SK-N-SH (cell line): ENCODE measurements around the gene OR10P1. TPM values are rescaled to one million over a fixed set of nuclear protein-coding genes. Genes with fewer than 3 reads are reported as not detected.

Source experiments
- CTCF ChIA-PET: fragments of 300-600, 350-600 bp; formaldehyde crosslinking; extraction: SDS; loops from one replicate; lab custom pipeline; 2021; lab: Yijun Ruan, JAX
- POLR2A ChIA-PET: fragments of 350-600 bp; sonication (Branson Sonifier 250); formaldehyde crosslinking; extraction: SDS; loops from one replicate; lab custom pipeline; 2020; ENCODE audit warnings: antibody characterized with exemption, inconsistent platforms; lab: Yijun Ruan, JAX
- DNase-seq: peaks from one replicate; pipeline ENCODE4 v3.0.0; 2012
- H2AFZ ChIP-seq: fragments of 200-600 bp; sonication (generic); 2 replicates; pipeline ENCODE4 v1.8.1; 2016; ENCODE audit warnings: antibody characterized with exemption, mild to moderate bottlenecking, low read depth
- H3F3A ChIP-seq: fragments of 200-600 bp; sonication (generic); replicated peaks from 2 replicates; pipeline ENCODE3; 2016; ENCODE audit warnings: antibody characterized with exemption, mild to moderate bottlenecking; ENCODE audit not compliant: insufficient read depth
- H3K27ac ChIP-seq, 2 experiments: fragments of 200-500 bp in 1 of 2; fragments of 200-600 bp in 1 of 2; sonication (Bioruptor generic) in 1 of 2; sonication (generic), shearing (Covaris generic) in 1 of 2; 2 replicates each; pipeline versions ENCODE4 v1.5.1 to v1.6.1; 2014 to 2016; ENCODE audit warnings: low read depth in 2 of 2, inconsistent platforms in 1 of 2, low read length in 1 of 2, mild to moderate bottlenecking in 1 of 2, mixed read lengths in 1 of 2
- H3K27me3 ChIP-seq: fragments of 200-600 bp; sonication (generic), shearing (Covaris generic); 2 replicates; pipeline ENCODE4 v1.6.1; 2016; ENCODE audit warnings: mixed run types; ENCODE audit not compliant: insufficient read depth
- H3K36me3 ChIP-seq, 2 experiments: fragments of 200-500 bp in 1 of 2; fragments of 200-600 bp in 1 of 2; sonication (Bioruptor generic) in 1 of 2; sonication (generic) in 1 of 2; replicated peaks in 1 of 2; 2 replicates each; pipeline versions ENCODE3 to v1.5.1; 2014 to 2016; ENCODE audit warnings: low read length in 1 of 2, mild to moderate bottlenecking in 1 of 2; ENCODE audit not compliant: insufficient read depth in 2 of 2, control insufficient read depth in 1 of 2
- H3K4me1 ChIP-seq, 2 experiments: fragments of 200-500 bp in 1 of 2; fragments of 200-600 bp in 1 of 2; sonication (Bioruptor generic) in 1 of 2; sonication (generic), shearing (Covaris generic) in 1 of 2; 2 replicates each; pipeline versions ENCODE4 v1.5.1 to v1.6.1; 2014 to 2016; ENCODE audit warnings: low read depth in 1 of 2, low read length in 1 of 2, mixed run types in 1 of 2; ENCODE audit not compliant: insufficient read depth in 2 of 2, control insufficient read depth in 1 of 2
- H3K4me2 ChIP-seq: fragments of 200-600 bp; sonication (generic), shearing (Covaris generic); 2 replicates; pipeline ENCODE4 v1.6.1; 2017; ENCODE audit warnings: mixed run types
- H3K4me3 ChIP-seq, 2 experiments: fragments of 200-500 bp in 1 of 2; fragments of 200-600 bp in 1 of 2; sonication (Bioruptor generic) in 1 of 2; sonication (generic), shearing (Covaris generic) in 1 of 2; 2 replicates each; pipeline versions ENCODE4 v1.5.1 to v1.8.1; 2014 to 2016; ENCODE audit warnings: low read depth in 2 of 2, inconsistent platforms in 1 of 2, low read length in 1 of 2, mild to moderate bottlenecking in 1 of 2, mixed read lengths in 1 of 2, moderate library complexity in 1 of 2
- H3K79me2 ChIP-seq: fragments of 200-600 bp; sonication (generic); 2 replicates; pipeline ENCODE4 v1.8.1; 2017; ENCODE audit warnings: mild to moderate bottlenecking; ENCODE audit not compliant: insufficient read depth
- H3K9ac ChIP-seq: fragments of 200-600 bp; sonication (generic); 2 replicates; pipeline ENCODE4 v1.6.1; 2017; ENCODE audit warnings: mixed run types
- H3K9me2 ChIP-seq: fragments of 200-600 bp; sonication (generic); 2 replicates; pipeline ENCODE4 v1.6.1; 2017; ENCODE audit warnings: mixed run types
- H3K9me3 ChIP-seq: fragments of 200-600 bp; sonication (generic); 2 replicates; pipeline ENCODE4 v1.6.1; 2017; ENCODE audit warnings: mixed run types, mild to moderate bottlenecking, moderate library complexity
- H4K20me1 ChIP-seq: fragments of 200-600 bp; sonication (generic); 2 replicates; pipeline ENCODE4 v1.6.1; 2017; ENCODE audit warnings: mild to moderate bottlenecking, mixed run types; ENCODE audit not compliant: insufficient read depth
- CHD2 ChIP-seq: fragments of 150-350 bp; IDR thresholded peaks from 2 replicates; pipeline ENCODE4 v1.6.1; 2018; ENCODE audit warnings: low read length; ENCODE audit not compliant: partially characterized antibody
- EP300 ChIP-seq, 2 experiments: IDR thresholded peaks; 2 replicates each; pipeline versions ENCODE4 v1.4.0 to v1.6.1; 2012; ENCODE audit warnings: borderline replicate concordance in 1 of 2, low read depth in 1 of 2, low read length in 1 of 2
- EZH2phosphoT487 ChIP-seq: fragments of 200-600 bp; sonication (generic); IDR thresholded peaks from 2 replicates; pipeline ENCODE4 v1.6.1; 2017; ENCODE audit warnings: low read depth, mixed run types, mild to moderate bottlenecking, antibody characterized with exemption, moderate library complexity, borderline replicate concordance
- GABPA ChIP-seq: IDR thresholded peaks from 2 replicates; pipeline ENCODE4 v1.4.0; 2012; ENCODE audit warnings: low read depth, mild to moderate bottlenecking
- MXI1 ChIP-seq: IDR thresholded peaks from 2 replicates; pipeline ENCODE4 v1.6.1; 2012; ENCODE audit warnings: mild to moderate bottlenecking, low read depth, low read length, improper control_type of control experiment
- NFIC ChIP-seq: IDR thresholded peaks from 2 replicates; pipeline ENCODE4 v1.4.0; 2012; ENCODE audit warnings: borderline replicate concordance
- RAD21 ChIP-seq: IDR thresholded peaks from 2 replicates; pipeline ENCODE4 v1.6.1; 2012; ENCODE audit warnings: mild to moderate bottlenecking, low read length
- RCOR1 ChIP-seq: fragments of 150-350 bp; IDR thresholded peaks from 2 replicates; pipeline ENCODE4 v1.6.1; 2017; ENCODE audit warnings: antibody characterized with exemption, low read length
- RFX5 ChIP-seq: IDR thresholded peaks from 2 replicates; pipeline ENCODE4 v1.6.1; 2012; ENCODE audit warnings: mild to moderate bottlenecking, improper control_type of control experiment, low read length
- RXRA ChIP-seq: IDR thresholded peaks from 2 replicates; pipeline ENCODE4 v1.4.0; 2012; ENCODE audit warnings: low read depth, mild to moderate bottlenecking, borderline replicate concordance
- SMC3 ChIP-seq: IDR thresholded peaks from 2 replicates; pipeline ENCODE4 v1.6.1; 2012; ENCODE audit warnings: low read depth, low read length, improper control_type of control experiment
- TAF1 ChIP-seq: IDR thresholded peaks from 2 replicates; pipeline ENCODE4 v1.6.1; 2012; ENCODE audit warnings: low read depth, mild to moderate bottlenecking, low read length, moderate library complexity, borderline replicate concordance
- TEAD4 ChIP-seq: IDR thresholded peaks from 2 replicates; pipeline ENCODE4 v1.4.0; 2012; ENCODE audit warnings: mild to moderate bottlenecking, borderline replicate concordance; ENCODE audit not compliant: insufficient read depth
- USF2 ChIP-seq: fragments of 150-350 bp; IDR thresholded peaks from 2 replicates; pipeline ENCODE4 v1.6.1; 2017; ENCODE audit warnings: antibody characterized with exemption, low read length, low read depth, borderline replicate concordance
- WGBS: methylation state at CpG from one replicate; pipeline ENCODE4 v1.1.6; 2017; ENCODE audit warnings: low lambda C conversion rate; 5-methylcytosine and 5-hydroxymethylcytosine counted together
- polyA plus RNA-seq, 3 experiments: library from polyadenylated mRNA; depleted of rRNA; stranded (reverse); fragments of >200 nt; gene quantifications; 2 replicates each; pipeline ENCODE4 v1.2.3, GENCODE V29; 2012

OR10P1 gene
- polyA plus RNA-seq, 1 of the 3 experiments (the other 2 are of a cell fraction): not detected

GRCh38 chr12:55633151-55633550, 3.5 kb upstream of the OR10P1 start:
- no peaks in the 10 kb centered on the region for H3K9me2 ChIP-seq
- H3K27me3 ChIP-seq: peaks cover 79% of the 10 kb centered on the region
- CTCF ChIA-PET: interaction anchor here (1.3 to 2.5 kb wide), 3 partner anchors 11 to 23 kb away, joined by 3 to 8 read pairs (median 7); no protein-coding TSS in a partner anchor
- TF ChIP-seq CHD2 (no peak), EZH2phosphoT487 (no peak), RAD21 (no peak), NFIC (no peak)
- H3K4me1 ChIP-seq: no peaks in the 10 kb centered on the region
- no peak overlapping the region for H3K9ac ChIP-seq
- no peak overlapping the region for H3K27ac ChIP-seq
- POLR2A ChIA-PET: no interaction called here
- no peaks in the 10 kb centered on the region for H3K79me2 ChIP-seq
- no peak overlapping the region for H3K4me3 ChIP-seq
- no peaks in the 10 kb centered on the region for H3K9me3 ChIP-seq
- no peaks in the 10 kb centered on the region for H4K20me1 ChIP-seq
- H3K4me2 ChIP-seq: no peak overlapping the region
- 13% methylated on average over 4 of the region's 4 CpGs for WGBS
- no peaks in the 10 kb centered on the region for H3F3A ChIP-seq
- H2AFZ ChIP-seq: no peak overlapping the region
- no peak for DNase-seq
- H3K36me3 ChIP-seq: no peaks in the 10 kb centered on the region

- DNase-seq: no peak
- Histone ChIP-seq H3K9me3 (no peaks in the 10 kb centered on the region), H3K27ac (no peak overlapping the region), H3K9ac (no peak overlapping the region), H3F3A (no peaks in the 10 kb centered on the region), H3K4me2 (no peak overlapping the region), H3K36me3 (no peaks in the 10 kb centered on the region), H4K20me1 (no peaks in the 10 kb centered on the region), H3K9me2 (no peaks in the 10 kb centered on the region), H3K4me1 (no peaks in the 10 kb centered on the region), H3K27me3 (peaks cover 83% of the 10 kb centered on the region), H3K79me2 (no peaks in the 10 kb centered on the region), H3K4me3 (no peak overlapping the region), H2AFZ (no peak overlapping the region)
- ChIA-PET POLR2A (no interaction called here), CTCF (interaction anchor here (0.8 to 1.4 kb wide), 2 partner anchors 16 to 20 kb away, joined by 3 read pairs; no protein-coding TSS in a partner anchor)
- WGBS: 9% methylated on average over 6 of the region's 6 CpGs
- TF ChIP-seq RCOR1: no peak
- no peak for TF ChIP-seq RXRA
- no peak for TF ChIP-seq EP300 (IDR thresholded peaks at IDR 0.05; ENCODE audit: borderline replicate concordance in 1 of 2, low read depth in 1 of 2, low read length in 1 of 2)
- TF ChIP-seq MXI1: no peak
- no peak for TF ChIP-seq TEAD4
- no peak for TF ChIP-seq RFX5
- TF ChIP-seq USF2: no peak
- TF ChIP-seq GABPA: no peak
- no peak for TF ChIP-seq SMC3
- TF ChIP-seq TAF1: no peak
Measured at GRCh38 chr12:55636116-55636655, 506 bp upstream of the OR10P1 start.
